ENCODE data around the gene TMEM208. TPM values are rescaled to one million over a fixed set of nuclear protein-coding genes. Genes with fewer than 3 reads are reported as not detected.

Gene TMEM208
- total and polyA plus RNA-seq, 9 donors, result 23.8 to 52.0 (median 32.1) TPM

DNA sequence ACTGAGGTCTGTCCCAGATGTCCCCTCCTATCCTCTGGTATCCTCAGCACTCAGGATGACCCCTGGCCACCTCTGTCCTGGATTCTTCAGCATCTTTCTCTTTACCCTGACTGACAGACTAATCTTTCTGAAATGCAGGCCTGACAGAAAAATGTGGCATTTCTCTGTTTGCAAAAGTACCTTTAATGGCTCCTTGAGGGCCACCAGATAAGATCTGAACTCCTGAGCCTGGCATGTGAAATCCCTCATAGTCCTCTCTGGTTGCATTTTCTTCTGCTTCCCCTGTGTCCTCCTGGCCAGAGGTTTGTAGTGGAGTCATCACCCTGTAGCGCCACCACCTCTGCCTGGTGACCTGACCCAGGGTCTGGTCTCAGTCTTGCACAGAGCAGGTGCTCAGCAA, 30.0 kb upstream of the TMEM208 start:
- Histone ChIP-seq H3K4me1 (ENCODE audit: insufficient read depth) (peaks cover 10% of the 10 kb centered on the region), H3K27me3 (no peaks in the 10 kb centered on the region), H3K36me3 (no peaks in the 10 kb centered on the region), H3K9me3 (no peaks in the 10 kb centered on the region), H3K27ac (no peak overlapping the region), H3K4me3 (no peak overlapping the region)
- 94 to 100% (median 95%) methylated on average over 1 of the region's 1 CpG for WGBS, 3 donors
- intact Hi-C loops (cut with DNase I), result no loop called here
- TF ChIP-seq EP300 (IDR thresholded peaks at IDR 0.05) (no peak), POLR2A (IDR thresholded peaks at IDR 0.05) (no peak)
- TF ChIP-seq, protein P1, sequence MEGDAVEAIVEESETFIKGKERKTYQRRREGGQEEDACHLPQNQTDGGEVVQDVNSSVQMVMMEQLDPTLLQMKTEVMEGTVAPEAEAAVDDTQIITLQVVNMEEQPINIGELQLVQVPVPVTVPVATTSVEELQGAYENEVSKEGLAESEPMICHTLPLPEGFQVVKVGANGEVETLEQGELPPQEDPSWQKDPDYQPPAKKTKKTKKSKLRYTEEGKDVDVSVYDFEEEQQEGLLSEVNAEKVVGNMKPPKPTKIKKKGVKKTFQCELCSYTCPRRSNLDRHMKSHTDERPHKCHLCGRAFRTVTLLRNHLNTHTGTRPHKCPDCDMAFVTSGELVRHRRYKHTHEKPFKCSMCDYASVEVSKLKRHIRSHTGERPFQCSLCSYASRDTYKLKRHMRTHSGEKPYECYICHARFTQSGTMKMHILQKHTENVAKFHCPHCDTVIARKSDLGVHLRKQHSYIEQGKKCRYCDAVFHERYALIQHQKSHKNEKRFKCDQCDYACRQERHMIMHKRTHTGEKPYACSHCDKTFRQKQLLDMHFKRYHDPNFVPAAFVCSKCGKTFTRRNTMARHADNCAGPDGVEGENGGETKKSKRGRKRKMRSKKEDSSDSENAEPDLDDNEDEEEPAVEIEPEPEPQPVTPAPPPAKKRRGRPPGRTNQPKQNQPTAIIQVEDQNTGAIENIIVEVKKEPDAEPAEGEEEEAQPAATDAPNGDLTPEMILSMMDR (IDR thresholded peaks at IDR 0.05), result no peak
- no peak for DNase-seq

DNA sequence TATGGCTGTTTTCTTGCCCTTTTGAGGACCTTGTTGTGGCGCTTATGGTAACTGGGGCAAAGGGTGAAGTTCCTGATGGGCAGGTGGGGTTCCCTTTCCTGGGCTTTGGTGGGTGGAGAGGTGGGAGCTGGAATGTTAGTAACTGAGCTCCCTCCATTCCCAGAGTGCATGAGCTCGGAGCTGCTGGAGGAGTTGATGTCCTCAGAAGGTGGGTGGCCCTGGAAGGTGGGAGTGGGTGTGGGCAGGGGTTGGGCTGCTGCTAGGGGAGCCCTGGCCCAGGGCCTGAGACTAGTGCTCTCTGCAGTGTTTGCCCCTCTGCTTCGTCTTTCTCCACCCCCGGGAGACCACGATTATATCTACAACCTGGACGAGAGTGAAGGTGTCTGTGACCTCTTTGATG, 29.2 kb upstream of the TMEM208 start:
- intact Hi-C loops (cut with DNase I), result no loop called here

DNA sequence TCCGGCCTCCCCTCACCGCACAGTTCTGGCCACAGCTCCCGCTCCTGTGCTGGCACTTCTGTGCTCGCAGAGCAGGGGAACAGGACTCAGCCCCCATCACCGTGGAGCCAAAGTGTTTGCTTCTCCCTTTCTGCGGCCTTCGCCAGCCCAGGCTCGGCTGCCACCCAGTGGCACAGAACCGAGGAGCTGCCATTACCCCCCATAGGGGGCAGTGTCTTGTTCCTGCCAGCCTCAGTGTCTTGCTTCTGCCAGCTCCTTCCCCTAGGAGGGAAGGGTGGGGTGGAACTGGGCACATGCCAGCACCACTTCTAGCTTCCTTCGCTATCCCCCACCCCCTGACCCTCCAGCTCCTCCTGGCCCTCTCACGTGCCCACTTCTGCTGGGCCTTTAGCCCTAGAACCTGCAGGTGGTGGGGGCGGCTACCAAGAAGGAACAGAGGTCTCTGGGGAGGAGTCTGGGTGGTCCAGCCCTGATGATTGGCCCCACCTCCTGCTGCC, 28.6 kb upstream of the TMEM208 start:
- Histone ChIP-seq H3K4me1 (ENCODE audit: insufficient read depth) (peaks cover 2% of the 10 kb centered on the region), H3K27me3 (no peaks in the 10 kb centered on the region), H3K27ac (no peak overlapping the region), H3K36me3 (no peaks in the 10 kb centered on the region), H3K9me3 (no peaks in the 10 kb centered on the region), H3K4me3 (no peak overlapping the region)
- TF ChIP-seq, protein P1 (IDR thresholded peaks at IDR 0.05), result peak in 1 of 3 donors; percentile 17
- no peak for TF ChIP-seq POLR2A (IDR thresholded peaks at IDR 0.05)
- DNase-seq, result peak in 3 of 5 donors; percentile 44 to 66 (median 47)
- 53 to 54% (median 54%) methylated on average over 12 of the region's 12 CpGs for WGBS, 3 donors
- intact Hi-C loops (cut with DNase I), result no loop called here

More for the DNA sequence above, 29.2 kb upstream of the TMEM208 start:
- Histone ChIP-seq H3K27me3 (no peaks in the 10 kb centered on the region), H3K27ac (no peak overlapping the region), H3K4me1 (ENCODE audit: insufficient read depth) (peaks cover 8% of the 10 kb centered on the region), H3K9me3 (no peaks in the 10 kb centered on the region), H3K36me3 (no peaks in the 10 kb centered on the region), H3K4me3 (no peak overlapping the region)
- no peak for DNase-seq
- 59 to 73% (median 62%) methylated on average over 6 of the region's 6 CpGs for WGBS, 3 donors
- TF ChIP-seq EP300 (IDR thresholded peaks at IDR 0.05) (no peak), POLR2A (IDR thresholded peaks at IDR 0.05) (no peak)
- TF ChIP-seq, protein P1 (IDR thresholded peaks at IDR 0.05), result no peak

DNA sequence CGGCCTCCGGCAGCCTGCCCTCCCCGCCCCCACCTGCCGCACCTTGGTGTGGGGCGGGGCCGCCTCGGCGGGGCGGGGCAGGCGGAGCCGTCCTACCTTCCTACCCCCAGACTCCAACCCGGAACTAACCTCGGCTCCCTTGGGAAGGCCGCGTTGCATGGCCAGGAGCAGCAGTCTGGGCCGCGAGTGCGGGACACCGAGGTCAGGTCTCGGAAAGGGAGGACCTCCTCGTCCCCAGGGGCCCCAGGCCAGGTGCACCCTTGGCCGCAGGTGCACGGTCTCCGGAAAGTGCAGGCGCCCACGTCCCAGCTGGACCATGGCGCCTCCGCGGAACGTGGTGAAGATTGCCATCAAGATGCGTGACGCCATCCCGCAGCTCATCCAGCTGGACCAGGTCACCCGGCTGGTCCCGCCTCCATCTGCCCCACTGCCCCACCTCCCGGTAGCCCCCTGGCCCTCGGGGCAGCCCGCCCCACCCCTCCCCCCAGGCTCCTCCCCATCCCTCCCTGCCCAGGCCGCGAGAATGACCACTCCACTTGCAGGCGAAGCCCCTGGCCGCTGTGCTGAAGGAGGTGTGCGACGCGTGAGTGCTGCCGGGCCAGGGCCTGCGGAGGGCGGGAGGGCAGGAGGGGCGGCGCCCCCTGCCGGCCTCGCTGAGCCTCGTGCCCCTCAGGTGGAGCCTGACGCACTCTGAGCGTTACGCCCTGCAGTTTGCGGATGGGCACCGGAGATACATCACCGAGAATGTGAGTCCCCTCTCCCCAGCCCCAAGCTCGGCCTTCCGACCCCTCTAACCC, 27.7 kb upstream of the TMEM208 start, which contains the start of gene ELMO3:
TSS of gene ELMO3 (plus strand) at position 121 of the 797 bp plus-strand sequence. CDS start at position 317, 196 bp downstream.
- DNase-seq, result peak in 3 of 5 donors; percentile 44 to 66 (median 55)
- 18 to 24% (median 22%) methylated on average over 43 to 61 of the region's 61 CpGs for WGBS, 3 donors
- Histone ChIP-seq H3K27ac (no peak within 1 kb of the TSS), H3K9me3 (no peaks in the 10 kb centered on the region), H3K36me3 (no peaks in the 10 kb centered on the region), H3K27me3 (no peaks in the 10 kb centered on the region), H3K4me3 (peak within 1 kb of the TSS; percentile 4), H3K4me1 (ENCODE audit: insufficient read depth) (peaks cover 1% of the 10 kb centered on the region)
- TF ChIP-seq, protein P1 (IDR thresholded peaks at IDR 0.05), result no peak
- no peak for TF ChIP-seq POLR2A (IDR thresholded peaks at IDR 0.05)
- TF ChIP-seq EP300 (IDR thresholded peaks at IDR 0.05), result no peak
- intact Hi-C loops (cut with DNase I), result no loop called here
